Common myeloid progenitor, CD34-positive (primary cell): ENCODE data around the gene THRB.

Source experiments
- CTCF ChIA-PET: fragments of 350-600 bp; sonication (Branson Sonifier 250); formaldehyde crosslinking; loops from one replicate; lab custom pipeline; 2021; ENCODE audit warnings: antibody characterized with exemption; lab: Charles Lee
- POLR2A ChIA-PET: fragments of 350-600 bp; sonication (Branson Sonifier 250); formaldehyde crosslinking; loops from one replicate; lab custom pipeline; 2021; ENCODE audit warnings: antibody characterized with exemption; lab: Charles Lee
- DNase-seq, 3 donors: peaks; one replicate each; pipeline versions ENCODE4 v3.0.0 to v3.0.0-alpha.2; 2013
- H3K27ac ChIP-seq, 2 experiments: 1 replicate in 1 of 2; 2 replicates in 1 of 2; pipeline ENCODE4 v1.7.0; 2013; ENCODE audit warnings: inconsistent platforms in 2 of 2, low read length in 2 of 2, mild to moderate bottlenecking in 2 of 2, low read depth in 1 of 2, moderate library complexity in 1 of 2; ENCODE audit not compliant: severe bottlenecking in 2 of 2, insufficient read depth in 1 of 2, poor library complexity in 1 of 2
- H3K27me3 ChIP-seq, 5 experiments: replicated peaks in 2 of 5; 1 replicate in 3 of 5; 2 replicates in 2 of 5; pipeline versions ENCODE4 v1.6.1 to v1.7.0; 2013; ENCODE audit warnings: low read length in 4 of 5, mild to moderate bottlenecking in 2 of 5, moderate library complexity in 2 of 5, inconsistent platforms in 1 of 5; ENCODE audit not compliant: insufficient read depth in 5 of 5, control insufficient read depth in 4 of 5
- H3K36me3 ChIP-seq, 4 experiments: 1 replicate in 2 of 4; 2 replicates in 2 of 4; pipeline versions ENCODE4 v1.6.1 to v1.7.0; 2013; ENCODE audit warnings: low read length in 3 of 4, control low read depth in 1 of 4, mild to moderate bottlenecking in 1 of 4; ENCODE audit not compliant: control insufficient read depth in 4 of 4, insufficient read depth in 4 of 4
- H3K4me1 ChIP-seq, 4 experiments: 1 replicate in 3 of 4; 2 replicates in 1 of 4; pipeline versions ENCODE4 v1.6.1 to v1.7.1; 2013; ENCODE audit warnings: low read length in 3 of 4, mild to moderate bottlenecking in 3 of 4, control low read depth in 1 of 4, inconsistent platforms in 1 of 4, moderate library complexity in 1 of 4; ENCODE audit not compliant: control insufficient read depth in 4 of 4, insufficient read depth in 4 of 4; ENCODE audit errors: control extremely low read depth in 1 of 4
- H3K4me3 ChIP-seq, 7 experiments: 1 replicate in 4 of 7; 2 replicates in 3 of 7; pipeline versions ENCODE4 v1.5.1 to v1.7.0; 2013; ENCODE audit warnings: mild to moderate bottlenecking in 7 of 7, low read length in 6 of 7, moderate library complexity in 6 of 7, inconsistent platforms in 2 of 7, low read depth in 2 of 7, control low read depth in 1 of 7; ENCODE audit not compliant: insufficient read depth in 4 of 7, control insufficient read depth in 1 of 7; ENCODE audit errors: extremely low read depth in 1 of 7
- H3K9me3 ChIP-seq, 5 experiments: 1 replicate in 4 of 5; 2 replicates in 1 of 5; pipeline versions ENCODE4 v1.6.1 to v1.7.1; 2013; ENCODE audit warnings: low read length in 4 of 5, mild to moderate bottlenecking in 2 of 5, inconsistent platforms in 1 of 5, low read depth in 1 of 5, moderate library complexity in 1 of 5; ENCODE audit not compliant: control insufficient read depth in 4 of 5, insufficient read depth in 2 of 5; ENCODE audit errors: control extremely low read depth in 1 of 5
- WGBS: methylation state at CpG from one replicate; pipeline ENCODE4 v1.1.5; 2013; ENCODE audit not compliant: insufficient coverage; 5-methylcytosine and 5-hydroxymethylcytosine counted together

THRB gene

GRCh38 chr3:24529210-24529609 is 34.6 kb upstream of the THRB start:
- ChIA-PET POLR2A (no interaction called here), CTCF (no interaction called here)
- peaks cover 0 to 2% (median 0%) of the 10 kb centered on the region in 4 experiments for H3K4me1 ChIP-seq
- peaks cover 0 to 2% (median 0%) of the 10 kb centered on the region in 5 experiments for H3K9me3 ChIP-seq
- DNase-seq = no peak
- H3K27me3 ChIP-seq = peaks cover 0 to 2% (median 0%) of the 10 kb centered on the region in 5 experiments
- no peaks in the 10 kb centered on the region for H3K36me3 ChIP-seq
- H3K4me3 ChIP-seq = no peak overlapping the region
- H3K27ac ChIP-seq = no peak overlapping the region

- ChIA-PET CTCF (interaction anchor here (0.7 to 1.3 kb wide), 4 partner anchors 13 to 154 kb away, joined by 3 to 4 read pairs (median 3); no protein-coding TSS in a partner anchor), POLR2A (no interaction called here)
Measured at GRCh38 chr3:24526640-24527212, 32.1 kb upstream of the THRB start.

GRCh38 chr3:24525557-24525956 is 30.9 kb upstream of the THRB start:
- DNase-seq = no peak

More at GRCh38 chr3:24526640-24527212, 32.1 kb upstream of the THRB start:
- Histone ChIP-seq H3K4me1 (peaks cover 0 to 13% (median 8%) of the 10 kb centered on the region in 4 experiments), H3K36me3 (no peaks in the 10 kb centered on the region), H3K27ac (no peak overlapping the region), H3K27me3 (peaks cover 0 to 2% (median 0%) of the 10 kb centered on the region in 5 experiments), H3K4me3 (no peak overlapping the region), H3K9me3 (peaks cover 0 to 2% (median 0%) of the 10 kb centered on the region in 5 experiments)
- no peak for DNase-seq
- WGBS = 93% methylated on average over 2 of the region's 2 CpGs

GRCh38 chr3:24525022-24525421 is 30.4 kb upstream of the THRB start:
- WGBS = no CpG with 5 or more reads among the region's 1 CpG
- H3K4me3 ChIP-seq = no peak overlapping the region
- no peak for DNase-seq
- ChIA-PET POLR2A (no interaction called here), CTCF (interaction anchor here (0.6 to 1.2 kb wide), 2 partner anchors 47 to 59 kb away, joined by 3 read pairs; no protein-coding TSS in a partner anchor)
- H3K4me1 ChIP-seq = peaks cover 0 to 18% (median 12%) of the 10 kb centered on the region in 4 experiments
- H3K27me3 ChIP-seq = peaks cover 0 to 6% (median 2%) of the 10 kb centered on the region in 5 experiments
- no peak overlapping the region for H3K27ac ChIP-seq
- peaks cover 0 to 2% (median 0%) of the 10 kb centered on the region in 5 experiments for H3K9me3 ChIP-seq
- no peaks in the 10 kb centered on the region for H3K36me3 ChIP-seq

More at GRCh38 chr3:24525557-24525956, 30.9 kb upstream of the THRB start:
- POLR2A ChIA-PET = no interaction called here
- Histone ChIP-seq H3K27ac (no peak overlapping the region), H3K27me3 (peaks cover 0 to 2% (median under 1%) of the 10 kb centered on the region in 5 experiments), H3K9me3 (peaks cover 0 to 2% (median 0%) of the 10 kb centered on the region in 5 experiments), H3K36me3 (no peaks in the 10 kb centered on the region), H3K4me3 (no peak overlapping the region), H3K4me1 (peaks cover 0 to 18% (median 12%) of the 10 kb centered on the region in 4 experiments)
- WGBS = no CpG with 5 or more reads among the region's 1 CpG
- CTCF ChIA-PET = interaction anchor here (0.6 kb wide), 1 partner anchor 47 kb away, joined by 3 read pairs; no protein-coding TSS in a partner anchor

GRCh38 chr3:24523988-24524727 is 29.5 kb upstream of the THRB start:
- ChIA-PET POLR2A (no interaction called here), CTCF (interaction anchor here (0.6 to 1.2 kb wide), 2 partner anchors 12 to 60 kb away, joined by 3 read pairs; no protein-coding TSS in a partner anchor)
- H3K27me3 ChIP-seq = peaks cover 0 to 6% (median 2%) of the 10 kb centered on the region in 5 experiments
- no peaks in the 10 kb centered on the region for H3K36me3 ChIP-seq
- no peak overlapping the region for H3K4me3 ChIP-seq
- H3K9me3 ChIP-seq = peaks cover 0 to 2% (median 0%) of the 10 kb centered on the region in 5 experiments
- no peak for DNase-seq
- H3K27ac ChIP-seq = no peak overlapping the region
- H3K4me1 ChIP-seq = peaks cover 0 to 23% (median 14%) of the 10 kb centered on the region in 4 experiments
- 100% methylated on average over 1 of the region's 3 CpGs for WGBS

- Histone ChIP-seq H3K27ac (no peak overlapping the region), H3K4me1 (peaks cover 0 to 26% (median 15%) of the 10 kb centered on the region in 4 experiments), H3K36me3 (no peaks in the 10 kb centered on the region), H3K9me3 (peaks cover 0 to 2% (median 0%) of the 10 kb centered on the region in 5 experiments), H3K27me3 (peaks cover 0 to 6% (median 2%) of the 10 kb centered on the region in 5 experiments), H3K4me3 (no peak overlapping the region)
- WGBS = no CpG with 5 or more reads among the region's 2 CpGs
- CTCF ChIA-PET = no interaction called here
- POLR2A ChIA-PET = no interaction called here
- no peak for DNase-seq
Measured at GRCh38 chr3:24523215-24523614, 28.6 kb upstream of the THRB start.
